MM.1S (cell line): Measurements from ENCODE around the gene NFATC2.

ENCODE experiments used
- EZH2 ChIP-seq: fragments of 300-600 bp; sonication (generic); optimal IDR thresholded peaks from 2 replicates; pipeline ENCODE3; 2017; ENCODE audit warnings: low read depth, mild to moderate bottlenecking, antibody characterized with exemption, low read length, mixed read lengths
- EZH2phosphoT487 ChIP-seq: fragments of 300-600 bp; sonication (generic); IDR thresholded peaks from 2 replicates; pipeline ENCODE4 v1.6.1; 2018; ENCODE audit warnings: antibody characterized with exemption, low read length
- TF ChIP-seq, protein P1 (sequence below): fragments of 300-600 bp; sonication (generic); IDR thresholded peaks from 2 replicates; pipeline ENCODE4 v1.5.1; 2016; ENCODE audit warnings: antibody characterized with exemption, low read length, mixed read lengths

DNA sequence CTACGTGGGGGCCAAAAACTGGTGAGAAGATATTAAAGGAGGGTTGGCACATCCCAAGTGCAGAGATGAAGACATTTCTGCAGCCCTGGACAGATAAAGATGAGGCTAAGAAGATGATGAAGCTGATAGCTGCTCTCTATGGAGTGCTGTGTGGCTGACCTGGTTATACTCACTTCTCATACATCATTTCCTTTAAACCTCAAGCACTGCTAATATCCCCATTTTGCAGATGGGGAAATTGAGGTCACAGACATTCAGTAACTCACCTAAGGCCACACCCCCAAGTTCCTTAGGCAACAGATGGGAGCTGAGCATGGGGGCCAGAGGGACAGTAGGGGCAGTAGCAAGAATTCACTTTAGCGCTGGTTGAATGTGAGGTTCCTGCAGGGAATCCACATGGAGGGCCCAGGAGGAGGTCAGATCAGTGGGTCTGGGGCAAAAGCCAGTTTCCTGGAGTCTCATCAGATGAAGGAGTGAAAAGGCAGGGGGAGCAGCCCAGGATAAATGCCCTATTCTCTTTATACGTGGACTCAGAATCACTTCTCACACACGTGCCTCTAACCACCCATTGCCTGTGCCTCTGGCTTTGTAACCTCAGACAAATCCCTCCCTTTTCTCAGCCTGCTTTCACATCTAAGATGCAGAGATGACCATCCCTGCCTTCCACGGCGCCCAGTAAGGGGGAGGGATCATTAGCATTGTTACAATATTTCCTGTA is 125.8 kb downstream of the NFATC2 start:
- TF ChIP-seq, protein P1, sequence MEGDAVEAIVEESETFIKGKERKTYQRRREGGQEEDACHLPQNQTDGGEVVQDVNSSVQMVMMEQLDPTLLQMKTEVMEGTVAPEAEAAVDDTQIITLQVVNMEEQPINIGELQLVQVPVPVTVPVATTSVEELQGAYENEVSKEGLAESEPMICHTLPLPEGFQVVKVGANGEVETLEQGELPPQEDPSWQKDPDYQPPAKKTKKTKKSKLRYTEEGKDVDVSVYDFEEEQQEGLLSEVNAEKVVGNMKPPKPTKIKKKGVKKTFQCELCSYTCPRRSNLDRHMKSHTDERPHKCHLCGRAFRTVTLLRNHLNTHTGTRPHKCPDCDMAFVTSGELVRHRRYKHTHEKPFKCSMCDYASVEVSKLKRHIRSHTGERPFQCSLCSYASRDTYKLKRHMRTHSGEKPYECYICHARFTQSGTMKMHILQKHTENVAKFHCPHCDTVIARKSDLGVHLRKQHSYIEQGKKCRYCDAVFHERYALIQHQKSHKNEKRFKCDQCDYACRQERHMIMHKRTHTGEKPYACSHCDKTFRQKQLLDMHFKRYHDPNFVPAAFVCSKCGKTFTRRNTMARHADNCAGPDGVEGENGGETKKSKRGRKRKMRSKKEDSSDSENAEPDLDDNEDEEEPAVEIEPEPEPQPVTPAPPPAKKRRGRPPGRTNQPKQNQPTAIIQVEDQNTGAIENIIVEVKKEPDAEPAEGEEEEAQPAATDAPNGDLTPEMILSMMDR, result no peak
- no peak for TF ChIP-seq EZH2
- TF ChIP-seq EZH2phosphoT487, result no peak
